Kidney epithelial cell (primary cell): ENCODE measurements around the gene PSD2. TPM values are rescaled to one million over a fixed set of nuclear protein-coding genes. Genes with fewer than 3 reads are reported as not detected.

Experiments used
- DNase-seq: peaks from one replicate; pipeline ENCODE4 v3.0.0-alpha.2; 2010; ENCODE audit warnings: low read depth
- H3K27me3 ChIP-seq: 2 replicates; pipeline ENCODE4 v1.6.0; 2011; ENCODE audit warnings: low read length; ENCODE audit not compliant: control insufficient read depth, insufficient read depth
- H3K36me3 ChIP-seq: 2 replicates; pipeline ENCODE4 v1.5.1; 2011; ENCODE audit warnings: low read length; ENCODE audit not compliant: control insufficient read depth, insufficient read depth
- H3K4me3 ChIP-seq: 2 replicates; pipeline ENCODE4 v1.5.1; 2011; ENCODE audit warnings: low read depth, mild to moderate bottlenecking, control low read depth, low read length
- CTCF ChIP-seq: IDR thresholded peaks from 2 replicates; pipeline ENCODE4 v1.5.1; 2011; ENCODE audit warnings: mild to moderate bottlenecking, moderate library complexity, low read length, control low read depth, inconsistent platforms; ENCODE audit not compliant: insufficient read depth, poor library complexity, severe bottlenecking
- total RNA-seq: library from RNA; depleted of rRNA; stranded (reverse); fragments of >200 nt; gene quantifications from 2 replicates; pipeline ENCODE4 v1.2.3, GENCODE V29; 2015

Gene PSD2
- total RNA-seq, 1 donor from 2014 or later: 0.13 TPM

GRCh38 chr5:139863855-139864558 lies 68.4 kb downstream of the PSD2 start:
- DNase-seq: no peak
- H3K27me3 ChIP-seq: peaks cover 21% of the 10 kb centered on the region
- TF ChIP-seq CTCF: peak; percentile 83
- no peaks in the 10 kb centered on the region for H3K36me3 ChIP-seq
- H3K4me3 ChIP-seq: no peak overlapping the region

- TF ChIP-seq CTCF: no peak
- peaks cover 22% of the 10 kb centered on the region for H3K27me3 ChIP-seq
- H3K36me3 ChIP-seq: no peaks in the 10 kb centered on the region
- no peak overlapping the region for H3K4me3 ChIP-seq
- no peak for DNase-seq
Observed at GRCh38 chr5:139864716-139865483, 69.3 kb downstream of the PSD2 start.

- peaks cover 21% of the 10 kb centered on the region for H3K27me3 ChIP-seq
- TF ChIP-seq CTCF: no peak
- H3K36me3 ChIP-seq: no peaks in the 10 kb centered on the region
- H3K4me3 ChIP-seq: no peak overlapping the region
- no peak for DNase-seq
Observed at GRCh38 chr5:139867109-139867508, 71.5 kb downstream of the PSD2 start.

- H3K4me3 ChIP-seq: no peak overlapping the region
- TF ChIP-seq CTCF: no peak
- H3K27me3 ChIP-seq: peaks cover 21% of the 10 kb centered on the region
- H3K36me3 ChIP-seq: no peaks in the 10 kb centered on the region
- DNase-seq: no peak
Observed at GRCh38 chr5:139867581-139867980, 72.0 kb downstream of the PSD2 start.

- DNase-seq: no peak
- no peak overlapping the region for H3K4me3 ChIP-seq
- peaks cover 18% of the 10 kb centered on the region for H3K27me3 ChIP-seq
- no peak for TF ChIP-seq CTCF
- no peaks in the 10 kb centered on the region for H3K36me3 ChIP-seq
Observed at GRCh38 chr5:139869042-139869790, 73.6 kb downstream of the PSD2 start.
